Muscle layer of duodenum (tissue), 2 donors: ENCODE data around the gene CFAP53.
"Not testable (repeated sequence)": the region's sequence is repeated elsewhere in the genome, so short reads cannot be mapped to it uniquely, and the experiment has no call there.

Experiments
- H3K27ac ChIP-seq: one replicate; pipeline ENCODE4 v1.7.0; 2013; ENCODE audit warnings: mild to moderate bottlenecking, low read length
- H3K27me3 ChIP-seq: one replicate; pipeline ENCODE4 v1.7.0; 2013; ENCODE audit warnings: low read depth, mild to moderate bottlenecking, control low read depth, low read length
- H3K36me3 ChIP-seq, 2 donors: one replicate each; pipeline ENCODE4 v1.7.0; 2013; ENCODE audit warnings: low read length in 2 of 2, control low read depth in 1 of 2, mild to moderate bottlenecking in 1 of 2; ENCODE audit not compliant: insufficient read depth in 2 of 2, control insufficient read depth in 1 of 2
- H3K4me1 ChIP-seq, 2 donors: one replicate each; pipeline ENCODE4 v1.7.0; 2013; ENCODE audit warnings: low read length in 2 of 2, mild to moderate bottlenecking in 2 of 2, control low read depth in 1 of 2, moderate library complexity in 1 of 2; ENCODE audit not compliant: insufficient read depth in 2 of 2, control insufficient read depth in 1 of 2
- H3K4me3 ChIP-seq, 2 donors: one replicate each; pipeline ENCODE4 v1.7.0; 2013; ENCODE audit warnings: low read length in 2 of 2, low read depth in 1 of 2, mild to moderate bottlenecking in 1 of 2
- H3K9me3 ChIP-seq, 2 donors: one replicate each; pipeline ENCODE4 v1.7.0; 2013; ENCODE audit warnings: low read length in 2 of 2, control low read depth in 1 of 2, mild to moderate bottlenecking in 1 of 2; ENCODE audit not compliant: control insufficient read depth in 1 of 2
- donor health status: healthy.

CFAP53 gene

DNA sequence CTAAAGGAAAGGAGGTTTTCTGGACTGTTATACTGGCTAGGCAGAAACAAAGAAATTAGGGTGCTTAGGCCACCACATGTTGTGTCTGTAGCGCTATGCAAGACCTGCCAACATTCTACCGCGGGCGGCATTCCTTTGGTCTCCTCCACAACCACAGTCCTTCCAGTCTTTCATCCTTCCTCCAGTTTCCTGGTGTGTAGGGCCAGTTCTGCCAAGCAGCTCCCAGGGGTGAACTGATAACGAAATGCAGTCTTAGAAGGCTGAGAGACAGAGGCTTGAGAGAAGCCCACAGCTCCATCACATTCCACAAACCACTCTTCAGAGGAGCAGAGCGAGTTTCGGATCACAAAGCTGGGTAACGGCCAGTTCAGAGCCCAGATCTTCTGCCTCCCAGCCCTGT, 40.6 kb upstream of the CFAP53 start:
- H3K4me3 ChIP-seq = peak overlapping the region; percentile 45 to 67

DNA sequence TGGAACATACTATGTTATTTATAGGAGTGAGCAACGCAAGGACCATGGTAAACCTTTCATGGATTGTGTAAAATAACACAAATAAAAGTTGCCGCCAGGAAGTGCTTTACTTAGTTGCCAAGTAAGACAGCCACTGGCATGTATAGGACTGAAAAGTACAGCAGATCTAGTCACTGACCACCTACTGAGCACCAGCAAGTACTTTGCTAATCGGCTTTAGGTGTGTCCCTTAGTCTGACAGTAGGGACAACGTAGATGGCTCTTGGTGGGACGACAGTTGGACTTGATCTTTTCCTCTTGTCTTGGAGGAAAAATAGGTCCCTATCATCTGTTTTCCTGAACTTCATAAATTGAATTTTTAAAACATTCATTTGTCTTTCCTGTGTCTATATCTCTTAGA, 34.8 kb upstream of the CFAP53 start:
- Histone ChIP-seq H3K4me3 (no peak overlapping the region), H3K27ac (no peak overlapping the region), H3K4me1 (peaks cover 0 to 6% of the 10 kb centered on the region in 2 donors), H3K9me3 (no peaks in the 10 kb centered on the region), H3K27me3 (peaks cover 5% of the 10 kb centered on the region), H3K36me3 (no peaks in the 10 kb centered on the region)

More for the DNA sequence above, 40.6 kb upstream of the CFAP53 start:
- no peaks in the 10 kb centered on the region for H3K9me3 ChIP-seq
- peaks cover 3 to 13% of the 10 kb centered on the region in 2 donors for H3K4me1 ChIP-seq
- no peak overlapping the region for H3K27ac ChIP-seq
- H3K27me3 ChIP-seq = peaks cover 5% of the 10 kb centered on the region
- H3K36me3 ChIP-seq = no peaks in the 10 kb centered on the region

DNA sequence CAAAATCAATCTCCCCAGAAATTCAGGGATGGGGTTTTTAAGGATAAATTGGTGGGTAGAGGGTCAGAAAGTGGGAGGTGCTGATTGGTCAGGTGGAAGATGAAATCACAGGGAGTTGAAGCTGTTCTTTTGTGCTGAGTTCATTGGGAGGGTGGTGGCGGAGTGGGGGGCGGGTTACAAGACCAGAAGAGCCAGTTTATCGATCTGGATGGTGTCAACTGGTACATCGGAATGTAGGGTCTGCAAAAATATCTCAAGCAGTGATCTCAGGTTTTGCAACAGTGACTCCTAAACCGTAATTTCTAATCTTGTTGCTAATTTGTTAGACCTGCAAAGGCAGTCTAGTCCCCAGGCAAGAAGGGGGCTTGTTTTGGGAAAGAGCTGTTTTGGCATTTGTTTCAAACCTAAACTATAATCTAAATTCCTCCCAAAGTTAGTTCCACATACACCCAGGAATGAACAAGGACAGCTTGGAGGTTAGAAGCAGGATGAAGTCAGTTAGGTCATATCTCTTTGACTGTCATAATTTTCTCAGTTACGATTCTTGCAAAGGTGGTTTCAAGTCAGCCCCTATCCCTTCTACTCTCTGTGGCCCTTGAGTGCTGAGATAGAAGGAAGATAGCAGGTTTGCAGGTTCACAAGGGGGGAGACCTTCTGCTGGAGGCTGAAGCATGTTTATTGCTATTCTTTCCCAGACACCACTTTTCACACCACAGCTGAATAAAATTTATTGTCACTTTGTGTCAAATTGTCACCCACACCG, 33.5 kb upstream of the CFAP53 start:
- Histone ChIP-seq H3K9me3 (no peaks in the 10 kb centered on the region), H3K27ac (no peak overlapping the region), H3K4me1 (peaks cover 0 to 6% of the 10 kb centered on the region in 2 donors), H3K4me3 (no peak overlapping the region), H3K27me3 (peaks cover 5% of the 10 kb centered on the region), H3K36me3 (no peaks in the 10 kb centered on the region)

DNA sequence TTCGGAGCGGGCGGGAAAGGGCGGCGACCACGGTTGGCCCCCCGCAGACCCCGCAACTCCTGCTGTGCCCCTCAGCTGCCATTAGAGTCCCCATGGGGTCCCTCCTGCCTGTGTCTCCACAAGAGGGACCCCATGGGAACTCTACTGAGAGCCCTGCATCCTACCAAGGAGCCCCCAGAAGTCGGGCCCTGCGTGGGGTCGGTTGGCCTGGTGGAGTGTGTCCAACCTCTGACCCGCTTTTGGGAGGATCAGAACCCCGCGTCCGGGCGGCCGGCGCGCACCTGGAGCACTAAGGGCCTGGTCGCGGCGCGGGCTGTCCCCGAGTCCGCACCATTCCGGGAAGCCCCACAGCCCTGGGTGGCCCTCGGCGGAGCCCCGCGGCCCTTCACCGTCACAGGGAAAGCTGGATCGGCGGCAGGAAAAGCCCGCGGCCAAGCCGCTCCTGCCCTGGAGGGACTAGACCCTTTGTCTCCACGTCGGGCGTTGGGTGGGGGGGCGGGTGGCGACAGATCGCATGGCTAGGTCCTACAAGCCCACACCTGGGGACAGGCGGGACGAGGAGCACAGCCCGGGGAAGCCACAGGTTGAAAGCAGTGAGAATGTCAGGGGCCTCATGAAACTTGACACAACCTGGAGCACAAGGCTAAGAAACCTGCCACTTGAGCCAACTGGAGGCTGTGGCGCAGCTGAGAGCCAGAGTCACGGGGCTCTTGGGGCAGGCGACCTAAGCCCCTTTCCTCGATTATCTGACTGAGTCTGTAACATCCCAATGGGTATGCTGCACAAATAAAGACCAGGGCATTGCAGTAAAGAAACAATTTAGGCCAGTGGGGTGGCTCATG, 32.4 kb upstream of the CFAP53 start:
- H3K27me3 ChIP-seq = peaks cover 5% of the 10 kb centered on the region
- no peaks in the 10 kb centered on the region for H3K36me3 ChIP-seq
- peaks cover 0 to 6% of the 10 kb centered on the region in 2 donors for H3K4me1 ChIP-seq
- H3K27ac ChIP-seq = no peak overlapping the region
- H3K4me3 ChIP-seq = peak overlapping the region; percentile 65 to 70
- no peaks in the 10 kb centered on the region for H3K9me3 ChIP-seq

DNA sequence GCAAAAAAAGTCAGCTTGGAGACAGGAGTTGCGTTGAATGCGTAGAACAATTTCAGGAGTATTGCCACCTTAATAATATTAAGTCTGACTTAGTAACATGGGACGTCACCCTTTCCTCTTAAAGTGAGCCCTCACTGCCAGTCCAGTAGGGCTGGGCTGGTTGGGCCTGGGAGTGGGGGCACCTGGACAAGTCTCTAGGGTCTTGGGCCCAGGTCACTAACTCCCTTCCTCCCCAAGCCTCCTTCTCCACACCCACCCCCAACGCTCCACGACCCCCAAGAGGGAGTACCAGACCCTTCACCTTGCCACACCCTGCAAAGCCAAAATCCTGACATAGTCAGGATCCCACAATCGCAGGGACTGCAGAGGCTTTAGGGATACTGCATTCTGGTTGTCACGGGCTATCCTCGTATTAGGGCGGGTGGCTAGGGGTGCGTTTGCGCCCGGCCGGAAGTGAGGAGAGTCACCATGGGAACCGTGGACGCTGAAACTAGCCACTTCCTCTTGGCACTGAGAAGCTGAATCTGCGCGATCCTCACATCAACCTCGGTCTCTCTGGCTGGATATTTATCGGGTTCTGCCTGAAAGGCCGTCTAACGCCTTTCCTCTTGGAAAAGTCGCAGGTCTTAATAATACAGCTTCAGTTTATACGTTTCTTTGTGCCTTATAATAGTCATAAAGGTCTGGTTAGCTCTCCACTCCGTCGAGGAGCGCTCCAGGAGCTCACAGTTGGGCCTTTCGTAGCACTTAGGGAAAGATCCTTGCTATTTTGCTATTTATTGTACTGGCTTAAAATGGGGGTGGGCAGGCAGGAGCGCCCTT, 31.5 kb upstream of the CFAP53 start:
- Histone ChIP-seq H3K4me3 (peak overlapping the region; percentile 65 to 70), H3K4me1 (peaks cover 0 to 6% of the 10 kb centered on the region in 2 donors), H3K36me3 (no peaks in the 10 kb centered on the region), H3K27me3 (peaks cover 4% of the 10 kb centered on the region), H3K9me3 (no peaks in the 10 kb centered on the region), H3K27ac (no peak overlapping the region)

DNA sequence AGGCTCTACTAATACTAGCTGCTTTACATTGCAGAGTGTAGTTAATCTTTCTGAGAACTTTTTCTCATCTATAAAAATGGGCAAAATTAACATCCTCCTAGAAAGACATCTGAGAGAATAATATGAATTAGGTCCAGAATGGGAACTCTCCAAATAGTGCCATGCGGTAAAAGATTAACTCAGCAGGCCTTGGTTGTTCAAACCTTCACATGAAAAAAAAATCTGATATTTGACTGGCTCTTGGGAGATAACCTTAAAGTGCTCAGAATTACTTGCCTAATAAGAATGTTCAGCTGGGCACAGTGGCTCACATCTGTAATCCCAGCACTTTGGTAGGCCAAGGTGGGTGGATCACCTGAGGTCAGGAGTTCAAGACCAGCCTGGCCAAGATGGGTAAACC, 26.7 kb upstream of the CFAP53 start:
- no peak overlapping the region for H3K27ac ChIP-seq
- no peaks in the 10 kb centered on the region for H3K9me3 ChIP-seq
- no peaks in the 10 kb centered on the region for H3K36me3 ChIP-seq
- H3K27me3 ChIP-seq = no peaks in the 10 kb centered on the region
- peaks cover 0 to 6% of the 10 kb centered on the region in 2 donors for H3K4me1 ChIP-seq
- no peak overlapping the region for H3K4me3 ChIP-seq

DNA sequence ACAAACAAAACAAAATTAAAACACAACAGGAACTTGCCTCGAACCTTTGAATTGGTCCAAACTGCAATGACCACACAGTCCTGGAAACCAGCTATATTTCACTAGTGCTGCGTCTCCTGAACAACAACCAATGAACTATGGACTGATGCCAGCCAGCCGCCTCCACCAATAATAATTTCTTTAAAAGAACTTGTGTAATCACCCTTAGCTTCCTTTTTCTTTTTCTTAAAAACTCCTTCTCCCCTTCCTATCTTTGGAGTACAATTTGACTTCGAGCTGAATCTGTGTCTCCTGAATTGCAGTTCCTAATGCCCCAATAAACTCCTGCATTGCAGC, 22.8 kb upstream of the CFAP53 start:
- Histone ChIP-seq H3K4me1 (peaks cover 0 to 12% of the 10 kb centered on the region in 2 donors), H3K27ac (no peak overlapping the region), H3K27me3 (no peaks in the 10 kb centered on the region), H3K36me3 (peaks cover 6 to 13% of the 10 kb centered on the region in 2 donors), H3K4me3 (no peak overlapping the region), H3K9me3 (no peaks in the 10 kb centered on the region)

DNA sequence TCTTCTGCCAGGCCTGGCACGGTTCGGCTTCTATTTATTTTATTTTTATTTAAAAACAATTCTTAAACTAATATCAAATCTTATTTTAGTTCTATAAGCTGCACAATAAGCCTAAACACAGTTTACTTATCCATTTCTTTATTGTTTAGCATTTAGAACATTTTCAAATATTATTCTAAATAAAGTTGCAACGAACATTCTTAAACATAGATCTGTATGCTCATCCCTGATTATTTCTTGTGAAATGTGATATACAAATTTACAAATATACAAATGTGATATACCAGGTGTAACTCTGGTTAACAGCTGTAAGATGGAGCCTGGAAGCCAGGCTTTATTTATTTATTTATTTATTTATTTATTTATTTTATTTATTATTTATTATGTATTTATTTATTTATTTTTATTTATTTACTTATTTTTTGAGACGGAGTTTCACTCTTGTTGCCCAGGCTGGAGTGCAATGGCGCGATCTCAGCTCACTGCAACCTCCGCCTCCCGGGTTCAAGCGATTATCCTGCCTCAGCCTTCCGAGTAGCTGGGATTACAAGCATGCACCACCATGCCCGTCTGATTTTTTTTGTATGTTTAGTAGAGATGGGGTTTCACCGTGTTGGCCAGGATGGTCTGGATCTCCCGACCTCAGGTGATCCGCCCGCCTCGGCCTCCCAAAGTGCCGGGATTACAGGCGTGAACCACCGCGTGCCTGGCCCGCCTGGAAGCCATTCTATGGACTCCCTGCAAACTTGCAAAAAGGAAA, 22.2 kb upstream of the CFAP53 start:
- peak overlapping the region; percentile 89 to 91 for H3K4me3 ChIP-seq
- peaks cover 11 to 19% of the 10 kb centered on the region in 2 donors for H3K36me3 ChIP-seq
- not testable (repeated sequence) for H3K9me3 ChIP-seq, H3K27me3 ChIP-seq
- H3K27ac ChIP-seq = peak overlapping the region; percentile 90
- H3K4me1 ChIP-seq = peaks cover 0 to 12% of the 10 kb centered on the region in 2 donors

DNA sequence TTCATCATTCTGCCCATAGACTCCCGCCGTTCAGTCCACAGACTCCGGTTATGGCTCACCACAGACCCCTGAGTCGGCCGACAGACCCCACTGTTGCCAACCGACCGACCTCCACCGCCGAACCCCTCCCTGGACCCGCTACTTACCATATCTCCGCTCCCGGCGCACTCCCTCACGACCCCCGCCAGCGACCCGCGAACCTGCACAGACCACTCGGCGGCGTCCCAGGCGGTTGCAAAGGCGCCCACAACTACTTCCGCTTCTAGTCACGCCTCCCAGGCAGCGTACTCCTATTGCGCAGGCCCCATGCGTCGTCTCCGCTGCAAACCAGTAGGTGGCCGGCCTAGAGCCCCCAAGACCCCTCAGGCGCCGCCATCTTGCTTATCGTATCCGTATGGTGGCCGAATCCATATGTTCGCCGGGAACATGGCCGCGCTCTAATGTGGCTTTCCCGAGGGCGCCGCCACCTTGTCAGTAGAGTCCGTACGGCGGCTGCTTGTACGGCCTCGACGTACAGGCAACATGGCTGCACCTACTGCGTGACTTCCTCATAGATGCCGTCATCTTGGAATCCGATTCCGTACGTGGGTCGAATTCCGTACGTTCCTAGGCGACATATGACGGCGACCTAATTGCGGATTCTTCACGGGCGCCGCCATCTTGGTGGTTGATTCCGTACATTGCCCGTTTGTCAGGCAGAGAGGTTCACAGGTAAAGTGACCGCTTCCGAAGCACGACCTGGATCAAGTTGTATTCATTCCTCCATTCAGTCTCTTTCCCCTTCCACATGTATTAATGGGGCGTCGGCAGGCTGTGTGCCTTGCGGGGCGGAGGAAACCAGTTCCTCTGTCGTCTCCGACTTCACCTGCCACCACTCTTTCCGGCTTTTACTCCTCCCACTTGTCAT, 21.4 kb upstream of the CFAP53 start, which contains the start of gene CXXC1:
TSS of gene CXXC1 (minus strand) at position 252 of the 907 bp plus-strand sequence. CDS start at position 149, 103 bp downstream.
- Histone ChIP-seq H3K27ac (peak within 1 kb of the TSS; percentile 90), H3K9me3 (no peaks in the 10 kb centered on the region), H3K4me3 (peak within 1 kb of the TSS; percentile 89 to 91), H3K36me3 (peaks cover 12 to 27% of the 10 kb centered on the region in 2 donors), H3K27me3 (no peaks in the 10 kb centered on the region), H3K4me1 (peaks cover 0 to 12% of the 10 kb centered on the region in 2 donors)

DNA sequence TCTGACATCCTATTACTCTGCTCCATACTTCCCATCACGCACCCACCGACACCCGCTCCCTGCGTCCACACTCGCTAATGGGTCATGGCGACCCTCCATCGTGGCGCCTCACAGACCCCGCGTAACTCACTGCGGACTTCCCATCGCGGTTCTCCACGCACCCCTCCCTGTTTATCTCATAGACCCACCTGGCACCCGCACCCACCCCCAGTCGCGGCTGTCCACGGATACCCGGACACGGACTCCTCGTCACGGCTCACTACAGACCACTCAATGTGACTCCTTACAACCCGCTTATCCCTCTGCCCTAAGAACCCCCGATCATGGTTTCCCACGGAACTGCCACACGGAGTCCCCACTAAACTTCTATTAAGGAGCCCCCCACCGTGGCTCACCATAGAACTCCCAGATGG, 20.7 kb upstream of the CFAP53 start:
- Histone ChIP-seq H3K4me3 (peak overlapping the region; percentile 89 to 91), H3K4me1 (peaks cover 0 to 16% of the 10 kb centered on the region in 2 donors), H3K27me3 (no peaks in the 10 kb centered on the region), H3K9me3 (no peaks in the 10 kb centered on the region), H3K36me3 (peaks cover 12 to 32% of the 10 kb centered on the region in 2 donors), H3K27ac (peak overlapping the region; percentile 60)
